ENCODE measurements around the gene BORCS5.

DNA sequence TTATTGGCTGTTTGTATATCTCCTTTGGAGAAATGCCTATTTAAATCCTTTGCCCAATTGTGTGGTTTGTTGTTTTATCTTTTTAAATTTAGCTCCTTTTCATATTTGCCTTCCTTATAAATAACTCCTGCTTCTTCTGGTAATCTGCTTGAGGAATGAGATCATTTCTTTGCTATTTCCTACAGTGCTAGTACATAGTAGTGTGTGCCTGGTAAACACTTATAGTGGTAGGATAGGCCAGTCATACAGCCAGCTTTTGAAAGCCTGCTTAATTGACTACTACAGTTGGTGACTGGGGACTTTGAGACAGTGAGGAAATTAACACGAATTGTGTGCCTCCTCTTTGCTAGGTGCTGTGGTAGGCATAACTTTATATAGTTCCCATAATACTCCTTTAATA is 68.7 kb downstream of the BORCS5 start:
- no peak for TF ChIP-seq EZH2 (optimal IDR thresholded peaks at IDR 0.05; ENCODE audit: low read depth, low read length)
- TF ChIP-seq, protein P1, sequence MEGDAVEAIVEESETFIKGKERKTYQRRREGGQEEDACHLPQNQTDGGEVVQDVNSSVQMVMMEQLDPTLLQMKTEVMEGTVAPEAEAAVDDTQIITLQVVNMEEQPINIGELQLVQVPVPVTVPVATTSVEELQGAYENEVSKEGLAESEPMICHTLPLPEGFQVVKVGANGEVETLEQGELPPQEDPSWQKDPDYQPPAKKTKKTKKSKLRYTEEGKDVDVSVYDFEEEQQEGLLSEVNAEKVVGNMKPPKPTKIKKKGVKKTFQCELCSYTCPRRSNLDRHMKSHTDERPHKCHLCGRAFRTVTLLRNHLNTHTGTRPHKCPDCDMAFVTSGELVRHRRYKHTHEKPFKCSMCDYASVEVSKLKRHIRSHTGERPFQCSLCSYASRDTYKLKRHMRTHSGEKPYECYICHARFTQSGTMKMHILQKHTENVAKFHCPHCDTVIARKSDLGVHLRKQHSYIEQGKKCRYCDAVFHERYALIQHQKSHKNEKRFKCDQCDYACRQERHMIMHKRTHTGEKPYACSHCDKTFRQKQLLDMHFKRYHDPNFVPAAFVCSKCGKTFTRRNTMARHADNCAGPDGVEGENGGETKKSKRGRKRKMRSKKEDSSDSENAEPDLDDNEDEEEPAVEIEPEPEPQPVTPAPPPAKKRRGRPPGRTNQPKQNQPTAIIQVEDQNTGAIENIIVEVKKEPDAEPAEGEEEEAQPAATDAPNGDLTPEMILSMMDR (IDR thresholded peaks at IDR 0.05; ENCODE audit: low read length): no peak
